ENCODE measurements around the gene TREM2. TPM values are rescaled to one million over a fixed set of nuclear protein-coding genes. Genes with fewer than 3 reads are reported as not detected.

The TREM2 gene
- not detected in 2 replicates for total RNA-seq

- H3K4me1 Mint-ChIP-seq (ENCODE audit: low read depth): no peaks in the 10 kb centered on the region
- H3K9me3 Mint-ChIP-seq: no peaks in the 10 kb centered on the region
- intact Hi-C loops (cut with micrococcal nuclease): no loop called here
- no peak for DNase-seq (ENCODE audit: low spot score)
- H3K27me3 Mint-ChIP-seq (ENCODE audit: low read depth): peaks cover 27% of the 10 kb centered on the region
- H3K27ac Mint-ChIP-seq: no peak within 1 kb of the TSS
- no peaks in the 10 kb centered on the region for H3K36me3 Mint-ChIP-seq (ENCODE audit: low read depth)
- H3K4me3 Mint-ChIP-seq (ENCODE audit: low read depth): no peak within 1 kb of the TSS
Observed at GRCh38 chr6:41162687-41163418, at the start of gene TREM2. TSS of gene TREM2 (minus strand) at chr6:41163116. CDS start at chr6:41163082, 34 bp downstream.

- intact Hi-C loops (cut with micrococcal nuclease): no loop called here
- no peak for DNase-seq (ENCODE audit: low spot score)
- Mint-ChIP-seq H3K4me3 (ENCODE audit: low read depth) (no peak overlapping the region), H3K9me3 (peaks cover 22% of the 10 kb centered on the region), H3K36me3 (ENCODE audit: low read depth) (no peaks in the 10 kb centered on the region), H3K4me1 (ENCODE audit: low read depth) (peaks cover 3% of the 10 kb centered on the region), H3K27ac (no peak overlapping the region), H3K27me3 (ENCODE audit: low read depth) (peaks cover 12% of the 10 kb centered on the region)
Observed at GRCh38 chr6:41209547-41210320, 46.8 kb upstream of the TREM2 start.

- DNase-seq (ENCODE audit: low spot score): no peak
- intact Hi-C loops (cut with micrococcal nuclease): no loop called here
- peaks cover 3% of the 10 kb centered on the region for H3K4me1 Mint-ChIP-seq (ENCODE audit: low read depth)
- H3K36me3 Mint-ChIP-seq (ENCODE audit: low read depth): no peaks in the 10 kb centered on the region
- no peak overlapping the region for H3K27ac Mint-ChIP-seq
- peaks cover 13% of the 10 kb centered on the region for H3K9me3 Mint-ChIP-seq
- H3K4me3 Mint-ChIP-seq (ENCODE audit: low read depth): no peak overlapping the region
- H3K27me3 Mint-ChIP-seq (ENCODE audit: low read depth): peaks cover 12% of the 10 kb centered on the region
Observed at GRCh38 chr6:41208439-41209106, 45.7 kb upstream of the TREM2 start.

- Mint-ChIP-seq H3K36me3 (ENCODE audit: low read depth) (peaks cover 5% of the 10 kb centered on the region), H3K27ac (no peak overlapping the region), H3K27me3 (ENCODE audit: low read depth) (peaks cover 1% of the 10 kb centered on the region), H3K4me1 (ENCODE audit: low read depth) (peaks cover 37% of the 10 kb centered on the region), H3K9me3 (peaks cover 13% of the 10 kb centered on the region), H3K4me3 (ENCODE audit: low read depth) (no peak overlapping the region)
- DNase-seq (ENCODE audit: low spot score): no peak
- intact Hi-C loops (cut with micrococcal nuclease): no loop called here
Observed at GRCh38 chr6:41204156-41204555, 41.2 kb upstream of the TREM2 start.

- DNase-seq (ENCODE audit: low spot score): no peak
- Mint-ChIP-seq H3K4me1 (ENCODE audit: low read depth) (peaks cover 42% of the 10 kb centered on the region), H3K9me3 (peaks cover 7% of the 10 kb centered on the region), H3K27ac (peak overlapping the region; percentile 95), H3K4me3 (ENCODE audit: low read depth) (peak overlapping the region; percentile 76), H3K27me3 (ENCODE audit: low read depth) (peaks cover 1% of the 10 kb centered on the region), H3K36me3 (ENCODE audit: low read depth) (peaks cover 19% of the 10 kb centered on the region)
- intact Hi-C loops (cut with micrococcal nuclease): no loop called here
Observed at GRCh38 chr6:41201764-41202173, 38.9 kb upstream of the TREM2 start.

GRCh38 chr6:41200901-41201763 is 38.2 kb upstream of the TREM2 start, which contains the start of gene TREML2:
TSS of gene TREML2 (minus strand) at chr6:41201149. CDS start at chr6:41201008, 141 bp downstream.
- intact Hi-C loops (cut with micrococcal nuclease): no loop called here
- Mint-ChIP-seq H3K4me3 (ENCODE audit: low read depth) (peak within 1 kb of the TSS; percentile 76), H3K4me1 (ENCODE audit: low read depth) (peaks cover 46% of the 10 kb centered on the region)

GRCh38 chr6:41200296-41200900 is 37.5 kb upstream of the TREM2 start:
- Mint-ChIP-seq H3K27me3 (ENCODE audit: low read depth) (peaks cover 1% of the 10 kb centered on the region), H3K4me3 (ENCODE audit: low read depth) (peak overlapping the region; percentile 76), H3K4me1 (ENCODE audit: low read depth) (peaks cover 48% of the 10 kb centered on the region), H3K27ac (peak overlapping the region; percentile 95), H3K36me3 (ENCODE audit: low read depth) (peaks cover 29% of the 10 kb centered on the region), H3K9me3 (peaks cover 4% of the 10 kb centered on the region)
- peak; percentile 66 for DNase-seq (ENCODE audit: low spot score)
- intact Hi-C loops (cut with micrococcal nuclease): no loop called here

More at GRCh38 chr6:41200901-41201763, 38.2 kb upstream of the TREM2 start, which contains the start of gene TREML2:
- H3K27ac Mint-ChIP-seq: peak within 1 kb of the TSS; percentile 95
- H3K9me3 Mint-ChIP-seq: peaks cover 4% of the 10 kb centered on the region
- peak; percentile 26 for DNase-seq (ENCODE audit: low spot score)
- H3K27me3 Mint-ChIP-seq (ENCODE audit: low read depth): peaks cover 1% of the 10 kb centered on the region
- H3K36me3 Mint-ChIP-seq (ENCODE audit: low read depth): peaks cover 25% of the 10 kb centered on the region

GRCh38 chr6:41199552-41200246 is 36.8 kb upstream of the TREM2 start:
- intact Hi-C loops (cut with micrococcal nuclease): no loop called here
- H3K4me3 Mint-ChIP-seq (ENCODE audit: low read depth): peak overlapping the region; percentile 76
- no peaks in the 10 kb centered on the region for H3K27me3 Mint-ChIP-seq (ENCODE audit: low read depth)
- no peaks in the 10 kb centered on the region for H3K9me3 Mint-ChIP-seq
- peaks cover 36% of the 10 kb centered on the region for H3K36me3 Mint-ChIP-seq (ENCODE audit: low read depth)
- DNase-seq (ENCODE audit: low spot score): peak; percentile 23
- peak overlapping the region; percentile 95 for H3K27ac Mint-ChIP-seq
- peaks cover 53% of the 10 kb centered on the region for H3K4me1 Mint-ChIP-seq (ENCODE audit: low read depth)

GRCh38 chr6:41197234-41197633 is 34.3 kb upstream of the TREM2 start:
- Mint-ChIP-seq H3K36me3 (ENCODE audit: low read depth) (peaks cover 54% of the 10 kb centered on the region), H3K4me1 (ENCODE audit: low read depth) (peaks cover 52% of the 10 kb centered on the region), H3K9me3 (no peaks in the 10 kb centered on the region), H3K27ac (no peak overlapping the region), H3K4me3 (ENCODE audit: low read depth) (no peak overlapping the region), H3K27me3 (ENCODE audit: low read depth) (no peaks in the 10 kb centered on the region)
- no peak for DNase-seq (ENCODE audit: low spot score)
- intact Hi-C loops (cut with micrococcal nuclease): no loop called here

GRCh38 chr6:41194386-41194785 is 31.5 kb upstream of the TREM2 start:
- no peaks in the 10 kb centered on the region for H3K27me3 Mint-ChIP-seq (ENCODE audit: low read depth)
- peaks cover 9% of the 10 kb centered on the region for H3K9me3 Mint-ChIP-seq
- intact Hi-C loops (cut with micrococcal nuclease): loop anchor here (5.0 kb wide), 1 partner anchor 123 kb away; no protein-coding TSS in a partner anchor
- peaks cover 74% of the 10 kb centered on the region for H3K36me3 Mint-ChIP-seq (ENCODE audit: low read depth)
- no peak overlapping the region for H3K4me3 Mint-ChIP-seq (ENCODE audit: low read depth)
- no peak for DNase-seq (ENCODE audit: low spot score)
- H3K4me1 Mint-ChIP-seq (ENCODE audit: low read depth): peaks cover 27% of the 10 kb centered on the region
- H3K27ac Mint-ChIP-seq: no peak overlapping the region

GRCh38 chr6:41193884-41194283 is 31.0 kb upstream of the TREM2 start:
- no peak overlapping the region for H3K27ac Mint-ChIP-seq
- H3K36me3 Mint-ChIP-seq (ENCODE audit: low read depth): peaks cover 74% of the 10 kb centered on the region
- no peak for DNase-seq (ENCODE audit: low spot score)
- H3K9me3 Mint-ChIP-seq: peaks cover 11% of the 10 kb centered on the region
- H3K27me3 Mint-ChIP-seq (ENCODE audit: low read depth): no peaks in the 10 kb centered on the region
- intact Hi-C loops (cut with micrococcal nuclease): loop anchor here (5.0 kb wide), 1 partner anchor 123 kb away; no protein-coding TSS in a partner anchor
- H3K4me1 Mint-ChIP-seq (ENCODE audit: low read depth): peaks cover 24% of the 10 kb centered on the region
- no peak overlapping the region for H3K4me3 Mint-ChIP-seq (ENCODE audit: low read depth)
